HL-60/S4 treated with retinoic acid at 250 ng/mL for 4 days and 3 days (cell line): ENCODE results near the gene CMIP.

Experiments used
- in situ Hi-C: fragments of 300-500 bp; cut with MboI; formaldehyde crosslinking; loops from 2 replicates; pipeline ENCODE4 v1.7.0; 2022; ENCODE audit warnings: low sequenced_read_pairs

Gene CMIP

DNA sequence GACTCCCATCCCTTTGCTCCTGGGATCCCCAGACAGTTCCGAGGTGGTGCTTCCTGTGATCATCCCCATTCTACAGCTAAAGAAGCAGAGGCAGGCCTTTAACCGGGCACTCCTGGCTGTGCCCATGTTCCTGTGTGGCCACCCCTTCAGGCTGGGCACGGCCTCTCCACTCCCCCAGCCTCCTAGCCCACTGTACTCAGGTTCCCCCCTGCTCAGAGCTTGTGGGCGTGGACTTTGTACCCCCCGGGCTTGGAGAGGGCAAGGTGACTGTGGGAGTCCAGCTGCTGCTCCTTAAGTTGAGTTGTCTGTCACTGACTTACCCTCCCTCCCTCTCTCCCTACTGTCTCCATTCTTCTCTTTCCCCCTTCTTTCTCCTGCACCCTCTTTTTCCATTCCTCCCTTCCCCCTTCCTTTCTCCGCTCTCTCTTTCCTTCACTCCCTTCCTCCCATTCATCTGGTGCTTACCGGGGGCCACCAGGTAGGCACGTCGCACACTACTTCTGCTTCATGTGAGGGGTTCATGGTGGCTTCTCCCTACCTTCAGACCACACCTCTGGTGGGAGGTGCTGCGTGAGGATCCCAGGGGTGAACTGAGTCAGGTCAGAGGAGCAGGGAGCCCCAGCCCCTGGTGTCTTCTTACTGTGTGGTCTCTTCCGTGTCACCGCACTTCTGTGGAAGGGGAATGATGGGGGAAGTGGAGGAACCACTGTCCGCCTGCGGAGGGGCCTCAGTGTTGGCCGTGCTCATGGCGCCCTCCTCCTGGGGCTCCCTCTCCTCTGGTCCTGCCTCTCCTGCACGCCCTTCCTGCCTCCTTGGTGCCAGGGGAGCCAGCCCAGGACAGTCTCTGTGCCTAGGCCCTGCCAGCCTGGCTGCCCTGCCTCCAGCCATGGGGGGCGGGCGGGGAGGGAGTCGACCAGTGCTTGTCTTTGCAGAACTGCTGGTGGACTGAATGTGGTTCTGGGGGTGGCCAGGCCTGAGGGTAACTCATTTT lies 29.7 kb downstream of the CMIP start:
- in situ Hi-C loops: no loop called here

DNA sequence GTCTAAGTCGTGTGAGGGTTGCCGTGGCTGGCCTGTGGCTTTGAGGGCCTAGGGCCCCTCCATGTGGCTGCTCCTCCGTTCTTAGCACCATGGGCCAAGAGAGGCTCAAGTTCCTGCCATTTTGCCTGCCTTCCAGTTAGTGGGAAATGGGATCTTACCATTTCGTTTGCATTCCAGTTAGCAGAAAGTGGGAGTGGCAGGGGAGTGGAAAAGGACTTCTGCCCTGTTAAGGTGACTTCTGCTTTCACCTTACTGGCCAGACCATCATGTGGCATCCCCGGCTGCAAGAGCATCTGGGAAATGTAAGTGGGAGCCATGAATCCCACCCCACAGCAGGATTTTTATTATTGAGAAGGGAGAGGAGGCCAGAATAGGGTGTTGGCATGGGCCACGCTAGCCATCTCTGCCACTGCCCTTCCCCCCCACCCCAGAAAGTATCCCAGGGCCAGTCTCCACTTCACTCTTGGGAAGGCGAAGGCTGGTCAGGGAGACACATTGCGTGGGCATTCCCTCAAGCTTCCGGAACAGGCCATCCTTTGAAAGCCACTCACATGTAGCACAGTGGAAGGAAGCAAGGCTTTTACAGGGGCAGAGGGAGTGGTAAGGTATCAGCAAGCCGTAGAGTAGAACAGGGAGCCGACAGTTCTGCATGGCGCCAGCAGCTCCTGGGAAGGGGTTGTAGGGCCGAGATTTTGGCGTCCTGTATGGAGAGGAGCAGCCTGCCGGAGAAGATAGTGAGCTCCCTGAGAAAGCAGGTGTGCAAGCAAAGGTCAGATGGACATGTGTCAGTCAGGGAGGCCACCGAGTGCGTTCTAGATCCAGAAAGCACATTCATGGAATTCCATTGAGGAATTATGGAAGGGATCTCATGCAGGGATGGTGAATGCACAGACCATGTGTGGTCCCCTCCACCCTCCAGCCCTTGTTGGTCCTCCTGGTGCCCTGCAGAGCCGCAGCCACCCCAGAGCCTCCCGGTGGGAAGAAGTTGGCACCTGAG lies 33.4 kb downstream of the CMIP start:
- in situ Hi-C loops: no loop called here

DNA sequence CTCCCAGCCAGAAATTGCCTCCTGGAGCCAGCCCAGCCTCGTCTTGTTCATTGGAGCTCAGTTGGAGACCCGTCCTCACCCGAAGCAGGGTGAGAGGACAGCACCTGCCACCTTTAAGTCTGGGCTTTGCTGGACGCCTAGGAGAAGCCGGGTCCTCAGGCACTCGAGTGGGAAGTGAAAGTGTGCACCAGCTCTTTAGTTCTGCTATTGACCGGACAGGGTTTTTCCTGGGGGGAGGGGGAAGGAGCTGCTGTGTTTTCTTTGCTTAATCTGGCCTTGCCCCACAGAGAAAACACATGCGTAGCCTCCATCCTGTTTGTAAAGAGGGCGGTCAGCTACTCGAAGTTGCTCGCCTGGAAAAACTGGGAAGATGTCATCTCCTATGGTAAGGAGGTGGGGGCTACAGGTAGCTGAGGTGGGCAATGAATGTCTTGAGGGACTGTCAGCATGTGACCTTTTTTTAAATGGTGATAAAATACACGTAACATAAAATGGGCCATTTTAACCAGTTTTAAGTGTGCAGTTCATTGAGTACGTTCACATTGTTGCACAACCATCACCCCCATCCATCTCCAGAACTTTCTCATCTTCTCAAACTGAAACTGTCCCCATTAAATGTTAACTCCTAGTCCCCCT lies 34.4 kb downstream of the CMIP start:
- in situ Hi-C loops: no loop called here

DNA sequence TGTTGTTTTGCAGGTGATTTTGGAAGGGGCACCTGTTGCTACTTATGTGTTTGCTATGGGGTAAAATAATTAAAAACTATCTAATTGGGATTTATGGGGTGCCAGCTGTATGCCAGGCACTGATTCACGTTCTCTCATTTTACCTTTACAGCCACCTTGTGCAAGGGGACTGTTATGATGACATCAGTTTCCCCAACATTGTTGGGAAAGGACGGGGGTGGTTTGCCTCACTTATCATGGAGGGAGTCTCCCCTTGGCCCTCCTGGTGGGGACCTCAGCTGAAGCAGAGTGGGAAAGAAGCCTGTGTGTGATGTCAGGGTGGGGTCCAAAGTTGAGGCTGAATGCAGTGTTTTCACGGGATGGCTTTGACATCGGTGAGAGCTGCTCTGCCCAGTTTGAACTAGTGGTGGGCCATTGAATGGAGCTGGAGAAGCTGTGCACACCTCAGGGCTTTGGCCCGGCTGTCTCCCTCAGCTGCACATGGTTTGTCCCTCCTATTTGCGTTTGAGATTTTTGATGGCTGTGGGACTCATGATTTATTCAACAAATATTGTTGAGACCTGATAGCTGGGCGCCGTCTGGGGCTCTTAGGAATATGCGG lies 36.1 kb downstream of the CMIP start:
- in situ Hi-C loops: no loop called here

DNA sequence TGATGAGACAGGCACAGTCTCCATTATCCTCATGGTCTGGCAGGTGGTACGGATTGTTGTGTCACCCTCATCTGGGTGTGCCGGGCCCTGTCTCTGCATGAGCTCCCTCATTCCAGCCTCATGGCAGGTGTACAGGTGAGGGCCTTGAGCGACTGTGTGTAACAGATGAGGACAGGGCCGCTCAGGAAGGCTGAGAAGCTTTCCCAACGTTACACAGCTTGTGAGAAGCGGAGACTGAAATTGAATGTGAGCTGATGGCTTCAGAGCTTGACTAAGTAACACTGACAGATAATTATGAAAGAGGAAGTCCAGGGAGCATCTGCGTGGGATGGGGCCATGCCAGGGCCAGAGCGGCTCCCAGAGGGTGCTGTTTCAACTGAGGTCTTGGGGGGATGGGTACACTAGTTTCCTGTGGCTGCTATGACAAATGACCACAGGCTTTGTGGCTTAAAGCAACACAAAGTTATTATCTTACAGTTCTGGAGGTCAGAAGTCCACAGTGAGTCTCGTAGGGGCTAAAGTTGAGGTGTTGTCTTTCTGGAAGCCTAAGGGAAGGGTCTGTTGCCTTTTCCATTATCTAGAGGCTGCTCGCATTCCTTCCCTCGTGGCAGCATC lies 36.7 kb downstream of the CMIP start:
- in situ Hi-C loops: no loop called here

DNA sequence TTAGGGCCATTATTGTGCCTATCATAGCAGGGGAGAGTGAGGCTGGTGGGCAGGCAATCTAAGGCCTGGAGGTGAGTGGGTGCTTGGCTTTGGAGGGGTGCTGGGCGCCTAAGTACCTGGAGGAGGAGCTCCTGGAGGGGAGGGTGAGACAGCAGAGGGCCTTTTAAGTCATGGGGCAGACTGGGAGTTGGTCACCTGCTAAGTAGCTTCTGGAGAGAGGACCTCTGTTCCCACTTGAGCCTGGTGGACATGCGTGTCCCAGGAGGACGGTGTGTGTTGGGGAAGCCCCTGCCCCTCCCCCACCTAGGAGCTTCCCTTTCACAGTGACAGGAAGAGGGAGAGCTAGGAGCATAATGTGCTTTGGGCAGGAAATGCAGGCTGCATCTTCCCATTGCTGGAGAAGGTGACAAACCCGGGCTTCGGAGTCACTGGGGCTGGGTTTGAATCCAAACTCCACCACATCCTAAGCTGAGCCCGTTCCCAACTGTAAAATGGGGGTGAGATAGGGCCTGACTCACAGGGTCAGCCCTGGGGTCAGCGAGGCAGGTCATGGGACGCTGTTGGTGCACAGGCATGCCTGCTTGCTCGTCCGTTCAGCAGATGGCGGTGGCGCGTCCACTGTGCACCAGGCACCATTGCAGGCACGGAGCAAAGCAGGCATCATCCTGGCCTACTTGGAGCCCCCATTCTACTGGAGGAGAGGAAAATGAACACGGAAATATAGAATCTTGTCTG lies 37.9 kb downstream of the CMIP start:
- in situ Hi-C loops: no loop called here

DNA sequence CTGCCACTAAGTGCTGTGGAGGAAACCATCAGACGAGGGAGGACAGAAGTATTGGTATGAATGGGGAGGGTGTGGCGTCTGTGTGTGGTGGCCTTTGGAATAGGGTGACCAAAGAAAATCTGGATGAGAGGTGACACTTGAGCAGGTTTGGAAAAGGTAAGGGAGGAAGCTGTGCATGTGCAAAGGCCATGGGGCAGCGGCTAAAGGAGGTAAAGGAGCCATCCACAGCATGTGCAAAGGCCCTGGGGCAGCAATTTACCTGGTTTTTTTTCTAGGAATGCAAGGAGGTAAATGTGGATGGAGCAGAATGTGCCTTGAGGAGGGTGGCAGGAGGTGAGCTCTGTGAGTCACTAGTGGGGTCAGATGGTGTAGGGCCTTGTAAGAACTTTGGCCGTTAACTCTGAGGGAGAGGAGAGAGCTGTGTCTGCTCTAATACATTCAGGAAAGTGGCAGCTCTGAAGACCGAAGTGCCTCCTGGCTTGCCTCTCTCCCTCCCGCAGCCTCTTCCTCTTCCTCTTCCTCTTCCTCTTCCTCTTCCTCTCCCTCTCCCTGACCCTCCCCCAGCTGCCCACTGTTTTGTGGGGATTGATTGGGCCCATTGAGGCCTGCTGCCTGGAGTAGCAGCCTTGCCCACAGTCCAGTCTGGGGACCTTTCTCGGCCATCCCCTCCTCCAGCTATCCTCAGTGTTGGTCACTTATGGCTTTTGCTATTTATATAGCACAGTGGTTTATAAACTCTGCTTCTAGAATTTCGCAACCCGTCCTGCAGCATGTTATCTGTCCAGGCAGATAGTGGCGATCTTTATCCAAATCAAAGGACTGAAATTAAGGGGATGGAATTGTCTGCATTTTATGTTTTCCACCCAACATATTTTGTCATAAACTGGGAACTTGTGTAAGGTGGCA lies 38.7 kb downstream of the CMIP start:
- in situ Hi-C loops: no loop called here

DNA sequence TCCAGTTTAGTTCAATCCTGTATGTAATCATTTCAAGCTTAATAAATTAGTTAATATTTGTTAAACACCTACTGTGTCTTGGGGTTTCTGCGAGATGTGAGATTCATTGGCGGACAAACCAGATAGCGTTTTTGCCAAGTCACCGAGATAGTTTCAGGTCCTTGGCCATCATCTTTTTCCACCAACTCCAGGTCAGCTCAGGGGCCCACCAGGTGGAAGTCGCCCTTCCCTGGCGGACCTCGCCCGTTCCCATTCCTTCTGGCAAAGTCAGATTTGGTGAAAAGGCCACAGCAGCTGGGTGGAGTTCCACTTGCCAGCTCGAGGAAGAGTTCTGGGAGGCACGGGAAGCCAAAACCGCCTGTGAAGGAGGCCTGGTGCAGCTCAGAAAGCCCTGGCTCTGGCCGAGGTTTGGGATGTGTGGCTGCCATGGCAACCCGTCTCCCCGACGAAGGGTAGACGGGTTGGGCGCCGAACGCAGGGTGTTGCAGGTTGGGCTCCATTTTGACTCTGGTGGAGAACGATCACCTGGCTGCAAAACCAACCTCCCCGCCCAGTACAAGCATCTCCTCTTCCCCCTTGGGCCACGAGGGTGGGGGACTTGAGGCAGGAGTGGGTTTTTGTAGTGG lies 39.5 kb downstream of the CMIP start:
- in situ Hi-C loops: no loop called here

DNA sequence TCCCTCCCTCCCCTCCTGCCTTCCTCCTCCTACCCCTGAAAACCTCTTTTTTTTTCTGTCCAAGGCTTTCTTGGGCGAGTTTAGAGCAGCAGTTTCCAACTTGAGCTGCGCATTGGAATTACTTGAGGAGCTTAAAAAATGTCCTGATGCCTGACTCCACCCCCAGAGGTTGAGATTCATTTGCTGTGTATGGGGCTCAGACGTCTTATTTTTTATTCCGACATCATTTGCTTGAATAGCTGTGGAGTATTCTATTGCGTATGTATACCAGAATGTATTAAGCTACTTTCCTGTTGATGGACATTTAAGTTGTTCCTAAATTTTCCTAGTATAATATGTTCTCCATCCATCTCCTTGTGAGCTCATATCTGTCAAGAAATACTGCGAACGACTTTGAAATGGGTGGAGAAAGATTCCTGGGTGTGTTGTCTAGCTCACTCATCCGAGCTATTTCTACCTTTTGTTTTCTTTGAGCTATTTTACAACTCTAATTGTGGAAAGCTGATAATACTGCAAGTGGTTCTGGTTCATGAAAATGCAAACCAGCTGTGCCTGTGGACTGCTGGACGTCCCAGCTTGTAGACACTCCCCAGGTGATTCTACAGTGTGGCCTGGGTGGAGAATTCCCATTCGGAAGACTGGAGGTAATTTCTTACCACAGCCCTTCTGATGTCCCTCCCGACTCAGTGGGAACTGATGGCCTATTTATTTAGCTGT lies 40.5 kb downstream of the CMIP start:
- in situ Hi-C loops: no loop called here

DNA sequence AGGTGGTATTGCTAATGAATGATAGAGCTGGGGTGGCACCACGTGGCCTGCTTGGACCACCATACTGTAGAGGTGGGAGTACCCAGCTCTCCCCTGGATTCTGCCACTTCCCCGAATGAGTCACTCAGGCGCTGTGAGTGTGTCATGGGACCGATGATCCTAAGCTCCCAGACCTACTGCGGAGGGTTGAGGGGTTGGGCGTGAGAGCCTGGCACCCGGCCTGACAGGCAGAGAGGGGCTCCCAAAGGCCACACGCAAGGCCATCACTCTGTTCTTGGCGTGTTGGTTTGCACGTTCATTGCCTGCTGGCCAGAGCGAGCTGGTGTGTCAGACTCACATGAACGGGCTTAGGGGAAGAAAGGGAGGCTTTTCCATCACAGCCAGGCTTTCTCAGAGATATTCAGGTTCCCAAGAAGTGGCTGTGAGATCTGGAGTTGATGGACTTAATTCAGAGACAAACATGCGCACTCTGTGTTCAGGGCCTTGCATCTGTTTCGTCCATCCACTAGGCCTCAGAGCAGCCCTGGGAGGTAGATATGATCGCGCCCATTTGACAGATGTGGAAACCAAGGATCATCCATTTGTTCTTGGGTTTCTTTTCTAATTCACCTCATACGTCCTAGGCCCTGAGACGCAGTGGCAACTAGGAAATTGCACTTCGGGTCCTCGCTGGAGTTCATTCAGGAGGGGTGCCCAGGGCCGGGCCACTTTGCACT lies 41.4 kb downstream of the CMIP start:
- in situ Hi-C loops: no loop called here

DNA sequence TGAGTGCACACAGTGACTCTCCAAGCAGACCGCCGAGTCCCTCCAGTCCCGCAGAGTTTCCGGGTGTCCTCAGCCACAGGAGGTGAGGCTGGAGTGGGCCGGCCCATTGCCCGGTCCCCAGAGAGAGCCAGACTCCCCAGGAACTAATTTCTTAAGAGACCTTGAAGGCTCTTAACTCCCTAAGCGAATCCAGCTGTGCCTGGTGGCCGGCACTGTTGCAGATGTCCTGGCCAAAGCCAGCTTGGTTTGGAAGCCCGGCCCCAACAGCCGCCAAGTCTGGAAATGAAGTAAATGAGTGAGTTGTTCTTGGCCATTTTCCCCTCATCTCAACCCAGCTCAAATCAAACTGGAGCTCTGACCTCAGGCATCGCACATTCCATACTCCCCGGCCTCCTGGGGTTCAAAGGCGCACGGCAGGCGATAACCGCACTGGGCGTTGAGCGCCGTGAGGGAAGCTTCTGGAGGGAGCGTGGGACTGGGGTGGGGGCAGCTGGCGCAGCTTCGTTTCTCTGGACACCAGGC lies 42.0 kb downstream of the CMIP start:
- in situ Hi-C loops: no loop called here

DNA sequence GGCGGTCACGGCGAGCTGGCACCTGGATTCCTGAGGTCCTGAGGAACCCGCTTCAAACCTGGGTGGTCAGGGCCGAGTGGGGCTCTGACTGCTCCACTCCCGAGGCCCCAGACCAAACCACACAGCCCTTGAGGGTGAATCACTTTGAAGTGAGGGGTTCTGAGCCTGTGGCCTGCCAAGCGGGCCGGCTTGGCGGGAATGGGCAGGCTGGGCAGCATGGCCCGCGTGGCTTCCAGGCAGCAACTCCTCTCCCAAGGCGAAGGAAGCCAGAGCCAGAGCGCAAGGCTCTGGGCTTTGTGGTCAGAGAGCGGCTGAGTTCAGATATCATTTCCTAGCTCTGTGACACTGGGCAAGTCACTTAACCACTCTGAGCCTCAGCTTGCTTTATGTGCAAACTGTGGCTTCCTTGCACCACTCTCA lies 42.7 kb downstream of the CMIP start:
- in situ Hi-C loops: no loop called here

DNA sequence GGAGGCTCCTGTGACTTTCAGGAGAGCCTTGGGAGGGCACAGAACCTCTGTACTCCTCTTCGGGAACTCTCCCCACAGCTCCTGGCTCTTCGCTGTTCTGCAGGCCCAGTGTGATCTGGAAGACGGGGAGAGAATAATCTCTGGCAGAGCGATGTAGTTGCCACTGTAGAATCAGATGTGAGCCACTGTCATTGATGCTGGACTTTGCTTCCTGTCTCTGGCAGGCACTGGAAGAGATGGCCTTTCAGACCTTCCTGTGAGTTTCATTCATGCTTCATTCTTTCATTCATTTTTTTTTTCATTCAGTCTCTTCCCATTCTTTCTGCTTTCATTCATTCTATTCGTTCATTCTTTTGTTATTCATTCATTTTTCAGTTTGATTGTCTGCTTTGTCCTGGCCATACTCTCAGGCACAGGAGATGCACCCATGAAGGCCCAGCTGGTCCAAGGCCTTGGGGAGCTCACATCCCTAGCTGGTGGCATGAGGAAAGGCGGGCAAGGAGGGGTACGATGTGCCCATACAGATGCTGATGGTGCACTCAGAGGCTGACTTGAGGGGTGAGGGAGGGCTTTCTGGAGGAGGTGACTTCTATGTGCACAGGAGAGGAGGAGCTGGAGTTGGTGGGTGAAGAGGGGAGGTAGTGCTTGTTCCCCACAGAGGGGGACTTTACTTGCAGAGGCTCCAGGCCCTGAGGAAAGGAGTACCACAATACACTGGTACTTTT lies 44.2 kb downstream of the CMIP start:
- in situ Hi-C loops: no loop called here

DNA sequence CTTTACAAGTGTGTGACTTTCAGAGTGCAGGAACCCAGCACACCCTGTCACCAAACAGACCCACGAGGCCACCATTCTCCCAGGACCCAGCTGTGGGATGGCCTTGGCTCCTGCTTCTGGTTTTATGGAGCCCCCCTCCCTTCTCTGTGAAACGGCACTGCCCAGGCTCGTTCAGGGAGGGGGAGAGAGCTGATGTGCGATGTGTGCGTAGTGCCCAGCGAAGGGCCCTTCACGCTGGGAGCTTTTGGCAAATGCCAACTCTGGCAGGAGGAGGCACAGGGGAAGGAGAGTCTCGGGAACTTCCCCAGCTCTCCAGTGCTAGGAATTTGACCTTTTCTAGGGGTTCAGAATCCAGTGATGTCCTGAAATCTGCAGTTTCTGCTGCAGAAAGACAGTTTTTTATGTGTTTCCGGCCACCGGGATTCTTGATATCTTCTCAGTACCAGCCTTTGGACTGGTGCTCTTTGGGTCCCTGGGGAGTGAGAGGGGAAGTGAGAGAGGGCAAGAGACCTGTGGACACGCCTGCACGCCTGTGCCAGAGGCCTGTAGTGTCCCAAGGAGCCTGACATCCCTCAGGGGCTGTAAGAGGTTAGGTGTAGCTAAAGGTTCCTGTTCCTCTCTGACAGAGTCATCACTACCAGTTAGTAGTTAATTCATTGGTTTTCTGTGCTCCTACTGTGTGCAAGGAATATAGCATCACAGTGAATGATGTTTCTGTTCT lies 45.1 kb downstream of the CMIP start:
- in situ Hi-C loops: no loop called here

DNA sequence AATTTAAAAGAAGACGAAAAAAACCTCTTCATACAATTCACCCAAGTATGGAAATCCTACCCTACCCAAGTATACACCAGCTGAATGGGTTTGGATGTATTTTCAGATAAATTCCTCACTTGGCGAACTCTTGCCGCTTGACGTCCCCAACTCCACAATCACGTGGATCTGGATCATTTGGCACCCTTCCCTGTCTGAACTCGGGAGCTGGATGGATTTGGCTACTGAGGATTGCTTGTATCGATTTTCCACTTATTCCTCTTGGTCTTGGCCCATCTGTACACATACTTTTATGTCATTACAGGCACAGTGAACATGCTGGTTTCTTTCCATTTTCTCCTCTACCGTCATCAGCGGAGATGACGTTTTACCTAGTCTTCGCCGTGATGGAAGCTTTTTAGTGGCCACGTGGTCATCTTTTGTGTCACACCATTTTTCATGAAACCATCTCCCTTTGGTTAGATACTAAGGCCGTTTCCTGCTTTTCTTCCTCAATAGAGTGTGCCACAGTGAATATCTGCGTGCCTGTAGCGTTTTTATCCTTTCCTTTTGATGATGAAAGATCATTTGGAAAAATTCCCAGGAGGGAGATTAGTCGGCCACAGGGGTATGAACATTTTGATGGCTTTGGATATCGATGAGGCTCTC lies 47.1 kb downstream of the CMIP start:
- in situ Hi-C loops: no loop called here
